ENCODE data around the gene NFIX.

- TF ChIP-seq CTCF (IDR thresholded peaks at IDR 0.05; ENCODE audit: extremely low read depth in 1 of 2, insufficient read depth in 1 of 2, low read depth in 1 of 2, low read length in 2 of 2) (no peak), POLR2AphosphoS5 (IDR thresholded peaks at IDR 0.05; ENCODE audit: insufficient read depth, low read depth, low read length) (no peak), EZH2 (IDR thresholded peaks at IDR 0.05; ENCODE audit: borderline replicate concordance, low read depth, low read length, severe bottlenecking) (no peak), POLR2A (IDR thresholded peaks at IDR 0.05; ENCODE audit: low read depth, low read length) (no peak), GATA2 (IDR thresholded peaks at IDR 0.05; ENCODE audit: insufficient read depth, insufficient read length, low read depth, low read length) (no peak), MAX (IDR thresholded peaks at IDR 0.05; ENCODE audit: insufficient read depth, insufficient read length) (no peak), JUN (IDR thresholded peaks at IDR 0.05; ENCODE audit: borderline replicate concordance, insufficient read depth, insufficient read length, low read depth) (no peak)
Observed at GRCh38 chr19:13010992-13011652, 15.8 kb downstream of the NFIX start.

Measured in endothelial cell of umbilical vein (primary cell).